Measurements from ENCODE around the gene FILIP1L. TPM values are rescaled to one million over a fixed set of nuclear protein-coding genes. Genes with fewer than 3 reads are reported as not detected.

FILIP1L gene
- polyA plus RNA-seq, 1 experiment, result 31.2 TPM

DNA sequence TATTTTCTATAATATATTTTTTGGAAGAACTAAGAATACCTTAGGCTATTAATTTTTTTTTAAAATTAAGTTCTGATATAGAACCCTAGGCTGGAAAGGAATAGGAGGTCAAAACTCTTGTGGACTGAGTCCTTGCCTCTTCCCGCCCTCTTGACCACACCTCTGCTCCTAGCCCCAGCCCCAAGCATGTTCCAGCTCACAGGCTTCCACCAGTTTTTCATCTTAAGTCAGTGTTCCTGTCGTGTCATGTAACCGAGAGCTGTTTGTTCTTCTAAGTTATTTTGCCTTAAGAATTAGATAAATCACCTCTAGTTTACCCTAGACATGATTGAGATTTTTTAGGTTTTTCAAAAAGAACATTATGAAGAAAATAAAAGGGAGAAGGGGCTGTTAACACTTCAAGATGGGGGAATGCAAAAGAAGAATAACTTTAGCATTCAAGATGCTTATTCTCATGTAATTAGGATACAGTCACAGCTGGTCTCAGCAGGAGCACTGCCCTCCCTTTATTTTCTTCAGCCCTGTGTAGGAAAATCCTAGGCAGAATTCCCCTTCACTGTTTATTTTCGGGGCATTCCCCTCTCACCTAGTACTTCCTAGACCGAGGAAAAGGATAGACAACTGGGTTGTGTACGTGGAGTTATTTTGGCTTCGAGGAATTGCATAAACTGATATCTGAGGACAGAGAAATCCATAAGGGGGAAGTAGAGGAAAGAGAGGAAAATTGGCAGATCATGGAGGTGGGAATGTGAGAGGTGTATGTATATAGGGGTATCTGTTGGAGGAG is 186.4 kb downstream of the FILIP1L start:
- POLR2A ChIA-PET, result no interaction called here
- Histone ChIP-seq H3K36me3 (ENCODE audit: control insufficient read depth, insufficient read depth, low read length) (no peaks in the 10 kb centered on the region), H3K4me3 (ENCODE audit: low read depth, low read length) (no peak overlapping the region), H3K27me3 (ENCODE audit: control insufficient read depth, insufficient read depth, low read length) (no peaks in the 10 kb centered on the region)
- no peak for DNase-seq (ENCODE audit: low read depth)
- TF ChIP-seq, protein P1, sequence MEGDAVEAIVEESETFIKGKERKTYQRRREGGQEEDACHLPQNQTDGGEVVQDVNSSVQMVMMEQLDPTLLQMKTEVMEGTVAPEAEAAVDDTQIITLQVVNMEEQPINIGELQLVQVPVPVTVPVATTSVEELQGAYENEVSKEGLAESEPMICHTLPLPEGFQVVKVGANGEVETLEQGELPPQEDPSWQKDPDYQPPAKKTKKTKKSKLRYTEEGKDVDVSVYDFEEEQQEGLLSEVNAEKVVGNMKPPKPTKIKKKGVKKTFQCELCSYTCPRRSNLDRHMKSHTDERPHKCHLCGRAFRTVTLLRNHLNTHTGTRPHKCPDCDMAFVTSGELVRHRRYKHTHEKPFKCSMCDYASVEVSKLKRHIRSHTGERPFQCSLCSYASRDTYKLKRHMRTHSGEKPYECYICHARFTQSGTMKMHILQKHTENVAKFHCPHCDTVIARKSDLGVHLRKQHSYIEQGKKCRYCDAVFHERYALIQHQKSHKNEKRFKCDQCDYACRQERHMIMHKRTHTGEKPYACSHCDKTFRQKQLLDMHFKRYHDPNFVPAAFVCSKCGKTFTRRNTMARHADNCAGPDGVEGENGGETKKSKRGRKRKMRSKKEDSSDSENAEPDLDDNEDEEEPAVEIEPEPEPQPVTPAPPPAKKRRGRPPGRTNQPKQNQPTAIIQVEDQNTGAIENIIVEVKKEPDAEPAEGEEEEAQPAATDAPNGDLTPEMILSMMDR (IDR thresholded peaks at IDR 0.05; ENCODE audit: insufficient read depth, low read depth, low read length), result no peak
- CTCF ChIA-PET, result interaction anchor here (0.8 to 1.0 kb wide), 2 partner anchors 8 to 29 kb away, joined by 3 to 4 read pairs; no protein-coding TSS in a partner anchor

DNA sequence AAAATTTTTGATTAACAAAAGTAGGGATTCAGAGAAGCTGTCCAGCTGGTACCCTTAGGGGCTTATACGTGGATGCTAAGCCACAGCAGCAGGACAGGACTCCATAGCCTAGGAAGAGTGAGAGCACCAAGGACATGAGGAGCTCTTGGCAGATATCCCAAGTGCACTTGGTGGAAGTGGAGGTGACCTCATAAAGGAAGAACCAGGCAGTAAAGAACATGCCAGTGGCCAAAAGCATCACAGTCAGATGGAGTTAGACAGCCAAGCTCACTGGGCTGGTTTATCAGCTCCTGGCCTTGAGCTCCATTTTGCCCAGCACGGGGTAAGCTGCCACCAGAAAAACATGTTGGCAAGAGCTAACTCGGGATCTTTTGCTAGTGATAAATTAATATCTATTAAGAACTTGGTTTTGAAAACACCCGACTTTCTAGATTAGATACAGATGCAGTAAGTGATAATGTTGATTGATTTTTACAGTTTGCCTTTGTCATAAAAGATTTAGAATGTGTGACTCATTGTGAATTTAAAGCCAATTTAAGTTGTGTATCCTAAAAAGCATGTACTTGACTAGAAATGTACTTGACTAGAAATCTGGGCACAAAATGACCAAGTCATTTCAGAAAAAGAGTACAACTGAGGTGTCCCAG is 188.6 kb downstream of the FILIP1L start:
- Histone ChIP-seq H3K4me3 (ENCODE audit: low read depth, low read length) (no peak overlapping the region), H3K36me3 (ENCODE audit: control insufficient read depth, insufficient read depth, low read length) (no peaks in the 10 kb centered on the region), H3K27me3 (ENCODE audit: control insufficient read depth, insufficient read depth, low read length) (no peaks in the 10 kb centered on the region)
- no peak for DNase-seq (ENCODE audit: low read depth)
- POLR2A ChIA-PET, result interaction anchor here (1.0 kb wide), 2 partner anchors 9 to 20 kb away, joined by 3 read pairs; no protein-coding TSS in a partner anchor
- TF ChIP-seq, protein P1 (IDR thresholded peaks at IDR 0.05; ENCODE audit: insufficient read depth, low read depth, low read length), result no peak
- CTCF ChIA-PET, result interaction anchor here (0.5 to 2.1 kb wide), 5 partner anchors 10 to 48 kb away, joined by 3 to 9 read pairs (median 4); no protein-coding TSS in a partner anchor

DNA sequence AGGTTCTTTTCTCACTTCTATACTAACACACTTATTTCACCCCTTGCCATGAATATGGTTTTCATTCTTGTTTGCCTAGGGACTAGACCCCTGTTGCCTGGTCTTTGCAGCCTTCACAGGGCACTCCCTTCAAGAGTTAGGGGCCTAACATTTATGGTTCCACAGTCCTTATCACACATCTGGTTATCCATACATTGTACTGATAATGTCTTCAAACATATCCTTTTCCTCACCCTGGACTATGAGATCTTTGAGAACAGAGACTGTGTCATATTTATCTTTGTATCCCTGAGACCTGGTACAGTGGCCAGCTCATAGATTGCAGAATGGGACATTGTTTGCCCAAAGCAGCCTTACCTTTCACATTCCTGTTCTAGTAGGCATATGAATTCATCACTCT is 190.4 kb downstream of the FILIP1L start:
- Histone ChIP-seq H3K4me3 (ENCODE audit: low read depth, low read length) (no peak overlapping the region), H3K36me3 (ENCODE audit: control insufficient read depth, insufficient read depth, low read length) (no peaks in the 10 kb centered on the region), H3K27me3 (ENCODE audit: control insufficient read depth, insufficient read depth, low read length) (no peaks in the 10 kb centered on the region)
- TF ChIP-seq, protein P1 (IDR thresholded peaks at IDR 0.05; ENCODE audit: insufficient read depth, low read depth, low read length), result no peak
- no peak for DNase-seq (ENCODE audit: low read depth)
- ChIA-PET CTCF (interaction anchor here (2.1 kb wide), 1 partner anchor 8 kb away, joined by 9 read pairs; no protein-coding TSS in a partner anchor), POLR2A (no interaction called here)

DNA sequence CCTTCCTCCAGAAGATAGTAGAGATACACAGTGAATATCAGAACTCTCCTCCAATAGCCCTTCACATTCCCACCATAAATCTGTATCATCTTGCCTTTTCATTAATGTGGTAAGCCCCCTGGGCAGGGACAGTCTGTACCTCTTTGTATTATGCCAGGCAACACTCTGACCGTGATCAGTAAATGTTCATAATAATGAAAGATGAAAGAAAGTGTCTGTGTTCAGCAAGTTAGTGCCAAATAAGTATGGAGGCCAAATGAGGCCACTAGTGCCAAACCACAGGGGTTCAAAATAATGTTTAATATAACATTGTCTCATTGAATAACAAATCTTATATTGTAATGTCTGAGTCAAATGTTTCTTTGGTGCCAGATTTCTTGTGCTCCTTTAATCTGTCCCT is 192.3 kb downstream of the FILIP1L start:
- TF ChIP-seq, protein P1 (IDR thresholded peaks at IDR 0.05; ENCODE audit: insufficient read depth, low read depth, low read length), result no peak
- DNase-seq (ENCODE audit: low read depth), result no peak
- CTCF ChIA-PET, result interaction anchor here (0.6 kb wide), 1 partner anchor 295 kb away, joined by 3 read pairs; no protein-coding TSS in a partner anchor
- no peaks in the 10 kb centered on the region for H3K27me3 ChIP-seq (ENCODE audit: control insufficient read depth, insufficient read depth, low read length)
- no peaks in the 10 kb centered on the region for H3K36me3 ChIP-seq (ENCODE audit: control insufficient read depth, insufficient read depth, low read length)
- no peak overlapping the region for H3K4me3 ChIP-seq (ENCODE audit: low read depth, low read length)
- POLR2A ChIA-PET, result no interaction called here

DNA sequence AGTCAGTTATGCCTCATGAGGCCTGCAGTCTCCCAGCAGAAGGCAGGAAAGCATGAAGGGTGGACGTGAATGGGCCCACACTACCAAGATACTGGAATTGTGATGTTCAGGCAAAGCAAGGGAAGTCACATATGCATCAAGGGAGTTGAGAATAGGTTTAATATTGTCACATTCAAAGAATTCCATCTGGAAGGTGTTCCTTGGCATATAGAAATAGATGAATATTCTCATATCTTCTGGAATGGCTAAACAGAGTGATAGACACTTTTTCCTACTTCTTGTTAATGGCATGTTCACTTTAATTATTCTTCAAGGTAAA is 193.0 kb downstream of the FILIP1L start:
- no peak overlapping the region for H3K4me3 ChIP-seq (ENCODE audit: low read depth, low read length)
- POLR2A ChIA-PET, result no interaction called here
- no peaks in the 10 kb centered on the region for H3K27me3 ChIP-seq (ENCODE audit: control insufficient read depth, insufficient read depth, low read length)
- no peak for DNase-seq (ENCODE audit: low read depth)
- TF ChIP-seq, protein P1 (IDR thresholded peaks at IDR 0.05; ENCODE audit: insufficient read depth, low read depth, low read length), result no peak
- H3K36me3 ChIP-seq (ENCODE audit: control insufficient read depth, insufficient read depth, low read length), result no peaks in the 10 kb centered on the region
- CTCF ChIA-PET, result interaction anchor here (0.6 kb wide), 1 partner anchor 296 kb away, joined by 3 read pairs; no protein-coding TSS in a partner anchor
